Left hindlimb (tissue), 1 donor: Measurements from ENCODE around the gene SEPTIN5.
"Not testable (repeated sequence)": the region's sequence is repeated elsewhere in the genome, so short reads cannot be mapped to it uniquely, and the experiment has no call there.

Experiments
- DNase-seq: peaks from one replicate; pipeline ENCODE4 v3.0.0-alpha.2; 2018

Gene SEPTIN5

GRCh38 chr22:19680911-19681862 is 33.1 kb upstream of the SEPTIN5 start:
- no peak for DNase-seq

GRCh38 chr22:19681863-19682245 is 32.4 kb upstream of the SEPTIN5 start:
- no peak for DNase-seq

GRCh38 chr22:19686946-19687345 is 27.4 kb upstream of the SEPTIN5 start:
- DNase-seq: no peak

GRCh38 chr22:19687561-19688300 is 26.6 kb upstream of the SEPTIN5 start:
- no peak for DNase-seq

- no peak for DNase-seq
Observed at GRCh38 chr22:19688301-19689290, 25.7 kb upstream of the SEPTIN5 start.

GRCh38 chr22:19689408-19689807 is 24.9 kb upstream of the SEPTIN5 start:
- no peak for DNase-seq

- DNase-seq: no peak
Observed at GRCh38 chr22:19691007-19691720, 23.1 kb upstream of the SEPTIN5 start.

- peak; percentile 83 for DNase-seq
Observed at GRCh38 chr22:19691721-19692341, 22.5 kb upstream of the SEPTIN5 start.

GRCh38 chr22:19693581-19693980 is 20.7 kb upstream of the SEPTIN5 start:
- DNase-seq: no peak

GRCh38 chr22:19693981-19694670 is 20.2 kb upstream of the SEPTIN5 start:
- DNase-seq: no peak

GRCh38 chr22:19694696-19695095 is 19.6 kb upstream of the SEPTIN5 start:
- DNase-seq: no peak

GRCh38 chr22:19696504-19697276 is 17.6 kb upstream of the SEPTIN5 start:
- DNase-seq: peak; percentile 15

- DNase-seq: not testable (repeated sequence)
Observed at GRCh38 chr22:19697871-19698270, 16.4 kb upstream of the SEPTIN5 start.

GRCh38 chr22:19700790-19701419 is 13.4 kb upstream of the SEPTIN5 start:
- no peak for DNase-seq

GRCh38 chr22:19701420-19702145 is 12.7 kb upstream of the SEPTIN5 start:
- DNase-seq: no peak

- no peak for DNase-seq
Observed at GRCh38 chr22:19703869-19704268, 10.4 kb upstream of the SEPTIN5 start.

GRCh38 chr22:19704355-19705015 is 9.8 kb upstream of the SEPTIN5 start:
- DNase-seq: no peak
